OCI-LY7 (cell line): Measurements from ENCODE around the gene UFSP1. TPM values are rescaled to one million over a fixed set of nuclear protein-coding genes. Genes with fewer than 3 reads are reported as not detected.

ENCODE experiments used
- BruUV-seq: library from RNA; stranded (reverse); fragments of 400-500 nt; replicated peaks from 2 replicates; lab custom pipeline; 2021; lab: Mats Ljungman, UMichigan
- CTCF ChIA-PET: fragments of 300-600 bp; sonication (Branson Sonifier 250); formaldehyde crosslinking; loops from one replicate; lab custom pipeline; 2022; ENCODE audit warnings: antibody characterized with exemption; ENCODE audit not compliant: unreplicated experiment; lab: Charles Lee
- POLR2A ChIA-PET: fragments of 300-600 bp; sonication (Branson Sonifier 250); formaldehyde crosslinking; loops from one replicate; lab custom pipeline; 2022; ENCODE audit warnings: antibody characterized with exemption; lab: Charles Lee
- DNase-seq: peaks from one replicate; pipeline ENCODE4 v3.0.0-alpha.2; 2015; ENCODE audit warnings: low spot score
- H2AFZ ChIP-seq: fragments of 200-600 bp; sonication (generic), shearing (Covaris generic); 2 replicates; pipeline ENCODE4 v1.6.1; 2014; ENCODE audit warnings: mild to moderate bottlenecking, antibody characterized with exemption, low read length, moderate library complexity
- H3K27ac ChIP-seq: fragments of 200-600 bp; sonication (generic); 2 replicates; pipeline ENCODE4 v1.5.1; 2014; ENCODE audit warnings: mixed run types, low read depth, mild to moderate bottlenecking, moderate library complexity, low read length, inconsistent platforms; ENCODE audit not compliant: poor library complexity, severe bottlenecking
- H3K36me3 ChIP-seq: fragments of 200-600 bp; sonication (generic); 2 replicates; pipeline ENCODE4 v1.6.1; 2014; ENCODE audit warnings: mild to moderate bottlenecking, antibody characterized with exemption, low read length, moderate library complexity, mixed read lengths; ENCODE audit not compliant: insufficient read depth
- H3K4me1 ChIP-seq: fragments of 200-600 bp; sonication (generic); 2 replicates; pipeline ENCODE4 v1.5.1; 2014; ENCODE audit warnings: mild to moderate bottlenecking, low read length; ENCODE audit not compliant: insufficient read depth, poor library complexity, severe bottlenecking
- H3K4me2 ChIP-seq: fragments of 200-600 bp; sonication (generic); 2 replicates; pipeline ENCODE4 v1.6.1; 2014; ENCODE audit warnings: mild to moderate bottlenecking, low read length
- H3K4me3 ChIP-seq: fragments of 200-600 bp; sonication (generic); 2 replicates; pipeline ENCODE4 v1.5.1; 2014; ENCODE audit warnings: mild to moderate bottlenecking, low read depth, low read length; ENCODE audit not compliant: poor library complexity, severe bottlenecking
- H3K79me2 ChIP-seq: fragments of 200-600 bp; sonication (generic); 2 replicates; pipeline ENCODE4 v1.6.1; 2016; ENCODE audit warnings: low read depth, mild to moderate bottlenecking, low read length, moderate library complexity, mixed read lengths; ENCODE audit not compliant: insufficient read depth
- H3K9me2 ChIP-seq: fragments of 200-600 bp; sonication (generic); 2 replicates; pipeline ENCODE4 v1.6.1; 2016; ENCODE audit warnings: mild to moderate bottlenecking, low read length, mixed read lengths; ENCODE audit not compliant: insufficient read depth
- H3K9me3 ChIP-seq: fragments of 200-600 bp; sonication (generic); 2 replicates; pipeline ENCODE4 v1.6.1; 2014; ENCODE audit warnings: mild to moderate bottlenecking, mixed run types, low read length, mixed read lengths
- H4K20me1 ChIP-seq: fragments of 200-600 bp; sonication (generic); 2 replicates; pipeline ENCODE4 v1.6.1; 2014; ENCODE audit warnings: mild to moderate bottlenecking, antibody characterized with exemption, low read length, moderate library complexity, mixed read lengths; ENCODE audit not compliant: insufficient read depth
- CTCF ChIP-seq: fragments of 200-600 bp; sonication (generic); conservative IDR thresholded peaks from 2 replicates; pipeline ENCODE4 v1.5.1; 2014; ENCODE audit warnings: mild to moderate bottlenecking, antibody characterized with exemption, low read length, moderate library complexity, mixed read lengths
- EZH2phosphoT487 ChIP-seq: fragments of 200-600 bp; sonication (generic); IDR thresholded peaks from 2 replicates; pipeline ENCODE4 v1.6.1; 2018; ENCODE audit warnings: low read depth, borderline replicate concordance, mild to moderate bottlenecking, mixed run types, antibody characterized with exemption, low read length, moderate library complexity, mixed read lengths
- intact Hi-C: fragments of 100-400 bp; cut with micrococcal nuclease; formaldehyde crosslinking; loops from one replicate; pipeline ENCODE4 v1.10.0; 2022; ENCODE audit not compliant: unreplicated experiment
- total RNA-seq, 2 experiments: library from RNA; depleted of rRNA in 1 of 2; stranded (reverse); fragments of >200 nt in 1 of 2; shearing (Covaris generic) in 1 of 2; gene quantifications; 2 replicates each; pipeline ENCODE4 v1.2.3, GENCODE V29; 2014 to 2022

The UFSP1 gene
- total RNA-seq, 2 experiments from 2014 or later, result 2.8 to 3.3 TPM

- no peak for DNase-seq
- CTCF ChIA-PET, result no interaction called here
- Histone ChIP-seq H3K9me3 (no peaks in the 10 kb centered on the region), H3K79me2 (no peaks in the 10 kb centered on the region), H4K20me1 (no peaks in the 10 kb centered on the region), H3K27ac (no peak within 1 kb of the TSS), H3K4me2 (peak within 1 kb of the TSS; percentile 57), H3K4me3 (no peak within 1 kb of the TSS), H3K4me1 (peaks cover 9% of the 10 kb centered on the region), H3K9me2 (no peaks in the 10 kb centered on the region), H3K36me3 (peaks cover 9% of the 10 kb centered on the region; the same call in 1 of the 2 replicates), H2AFZ (peak within 1 kb of the TSS; percentile 63)
- BruUV-seq, result no TSS peak
- intact Hi-C loops, result no loop called here
- POLR2A ChIA-PET, result no interaction called here
- TF ChIP-seq EZH2phosphoT487 (no peak), CTCF (no peak)
These were observed 22.3 kb downstream of the UFSP1 start, which contains the start of gene TRIP6 for GRCh38 chr7:100867040-100867775. TRIP6 (plus strand) TSS chr7:100867387; CDS start chr7:100867498, 111 bp downstream.

GRCh38 chr7:100866729-100867039 lies 22.8 kb downstream of the UFSP1 start:
- DNase-seq, result no peak
- POLR2A ChIA-PET, result no interaction called here
- H3K9me2 ChIP-seq, result no peaks in the 10 kb centered on the region
- peak overlapping the region; percentile 63; the same call in 1 of the 2 replicates for H2AFZ ChIP-seq
- peak overlapping the region; percentile 57 for H3K4me2 ChIP-seq
- no peak overlapping the region for H3K4me3 ChIP-seq
- no peaks in the 10 kb centered on the region for H4K20me1 ChIP-seq
- H3K27ac ChIP-seq, result no peak overlapping the region
- CTCF ChIA-PET, result no interaction called here
- intact Hi-C loops, result no loop called here
- no peaks in the 10 kb centered on the region for H3K79me2 ChIP-seq
- H3K9me3 ChIP-seq, result no peaks in the 10 kb centered on the region
- no peak for TF ChIP-seq EZH2phosphoT487
- TF ChIP-seq CTCF, result no peak
- H3K36me3 ChIP-seq, result peaks cover 9% of the 10 kb centered on the region; the same call in 1 of the 2 replicates
- peaks cover 9% of the 10 kb centered on the region for H3K4me1 ChIP-seq
- BruUV-seq, result no TSS peak
